GM21619 (cell line): ENCODE data around the gene RGPD6.
"Not testable (repeated sequence)": the region's sequence is repeated elsewhere in the genome, so short reads cannot be mapped to it uniquely, and the experiment has no call there.

Experiments used
- ATAC-seq: cut with Tn5 transposase; IDR thresholded peaks from one replicate; pipeline ENCODE4 v1.9.1; 2021; ENCODE audit not compliant: unreplicated experiment

Gene RGPD6

GRCh38 chr2:110482697-110483096 lies 94.3 kb downstream of the RGPD6 start:
- not testable (repeated sequence) for ATAC-seq

- ATAC-seq = peak; percentile 64
These were observed 95.8 kb downstream of the RGPD6 start for GRCh38 chr2:110481200-110481599.

GRCh38 chr2:110480084-110480483 lies 96.9 kb downstream of the RGPD6 start:
- not testable (repeated sequence) for ATAC-seq

DNA sequence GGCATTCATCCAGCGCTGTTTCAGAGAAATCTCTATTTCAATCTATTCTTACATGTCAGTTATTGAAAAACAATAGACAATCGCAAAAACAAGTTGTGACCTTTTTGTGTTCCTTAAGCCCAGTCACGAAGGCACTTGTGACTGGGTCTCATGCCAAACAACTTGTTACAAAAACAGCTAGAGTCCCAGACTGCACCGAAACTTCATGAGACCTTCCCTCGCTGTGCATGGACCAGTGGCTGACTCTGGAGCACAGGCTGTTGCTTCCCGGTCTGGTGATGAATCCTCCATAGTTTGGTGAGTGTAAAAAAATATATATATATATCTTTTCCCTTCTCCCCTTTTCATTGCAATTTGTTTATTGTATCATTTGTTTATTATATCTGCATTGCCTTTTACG lies 99.7 kb downstream of the RGPD6 start:
- ATAC-seq = not testable (repeated sequence)

- ATAC-seq = not testable (repeated sequence)
These were observed 100.1 kb downstream of the RGPD6 start for GRCh38 chr2:110476952-110477351.

GRCh38 chr2:110475627-110476359 lies 101.2 kb downstream of the RGPD6 start:
- ATAC-seq = not testable (repeated sequence)

DNA sequence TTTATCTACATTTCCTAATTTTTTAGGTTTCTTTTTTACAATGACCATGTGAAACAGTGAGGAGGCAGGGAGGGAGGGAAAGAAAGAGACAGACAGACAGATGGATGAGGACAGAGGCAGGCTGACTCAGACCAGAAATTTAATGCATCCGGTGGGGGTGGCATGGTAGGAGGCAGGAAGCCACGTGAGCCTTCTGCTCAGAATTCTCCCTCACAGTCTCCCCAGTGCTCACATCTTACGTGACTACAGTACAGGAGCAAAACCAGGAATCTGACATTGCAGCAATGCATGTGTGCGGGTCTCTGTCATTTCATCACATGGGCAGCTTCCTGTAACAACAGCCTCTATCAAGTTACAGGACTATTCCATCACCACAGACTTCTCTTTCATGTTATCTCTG lies 102.1 kb downstream of the RGPD6 start:
- ATAC-seq = peak; percentile 99

DNA sequence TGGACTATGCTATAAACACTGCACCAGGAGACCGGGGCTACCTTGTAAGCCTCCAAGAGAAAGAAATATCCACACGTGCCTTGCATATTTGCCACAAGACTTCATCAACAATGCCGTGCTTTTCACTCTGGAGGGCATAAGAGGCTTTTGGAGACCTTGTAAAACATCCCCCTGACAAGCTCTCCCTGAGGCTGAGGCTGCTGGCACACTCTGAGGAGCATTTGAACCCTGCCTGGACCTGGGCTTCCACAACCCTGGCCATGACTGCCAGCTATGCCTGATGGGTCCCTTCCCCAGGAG lies 104.0 kb downstream of the RGPD6 start:
- not testable (repeated sequence) for ATAC-seq

DNA sequence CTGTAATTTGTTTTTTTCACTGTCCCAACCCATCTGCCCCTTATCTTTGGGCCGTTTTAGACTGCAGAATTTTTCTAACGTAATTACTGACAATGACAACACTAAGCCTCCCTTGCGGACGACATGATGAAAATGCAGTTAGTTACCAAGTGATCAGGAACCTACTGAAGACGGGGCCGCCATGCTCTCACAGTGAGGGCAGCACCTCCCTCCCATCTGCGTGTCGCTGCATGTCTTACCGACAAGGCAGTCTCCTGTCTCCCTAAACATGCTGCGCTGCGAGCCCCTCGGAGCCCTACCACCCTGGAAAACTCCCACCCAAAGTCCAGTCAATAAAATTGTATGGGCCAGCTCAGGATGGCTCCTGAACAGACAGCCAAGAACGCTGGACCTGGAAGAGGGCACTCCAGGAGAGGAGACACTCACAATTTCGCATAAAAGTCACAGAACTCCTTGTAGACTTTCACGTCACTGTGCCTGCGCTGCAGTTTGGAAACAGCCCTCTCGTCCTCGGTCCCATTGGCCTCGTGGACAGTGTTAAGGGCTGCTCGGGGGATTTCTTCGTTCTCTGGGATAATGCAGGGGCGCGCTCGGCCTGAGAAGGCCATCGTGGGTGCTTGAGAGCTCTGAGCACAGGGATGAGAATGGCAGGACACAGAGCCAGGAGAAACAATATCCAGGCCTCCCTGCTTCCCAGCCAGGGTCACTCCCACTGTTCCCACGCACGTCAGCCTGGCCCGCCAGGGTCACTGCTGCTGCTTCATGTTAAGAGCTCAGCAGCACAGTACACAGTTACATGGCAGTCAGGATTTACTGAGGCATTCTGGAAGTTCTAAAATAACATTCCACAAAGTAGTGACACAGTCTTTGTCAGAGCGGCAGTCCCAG lies 104.6 kb downstream of the RGPD6 start, which contains the start of gene LIMS4:
Gene LIMS4, minus strand, starts transcription at position 646 of the 888 bp plus-strand sequence. Its CDS starts 38 bp downstream, at position 608.
- not testable (repeated sequence) for ATAC-seq

- not testable (repeated sequence) for ATAC-seq
These were observed 108.1 kb downstream of the RGPD6 start for GRCh38 chr2:110468921-110469320.

DNA sequence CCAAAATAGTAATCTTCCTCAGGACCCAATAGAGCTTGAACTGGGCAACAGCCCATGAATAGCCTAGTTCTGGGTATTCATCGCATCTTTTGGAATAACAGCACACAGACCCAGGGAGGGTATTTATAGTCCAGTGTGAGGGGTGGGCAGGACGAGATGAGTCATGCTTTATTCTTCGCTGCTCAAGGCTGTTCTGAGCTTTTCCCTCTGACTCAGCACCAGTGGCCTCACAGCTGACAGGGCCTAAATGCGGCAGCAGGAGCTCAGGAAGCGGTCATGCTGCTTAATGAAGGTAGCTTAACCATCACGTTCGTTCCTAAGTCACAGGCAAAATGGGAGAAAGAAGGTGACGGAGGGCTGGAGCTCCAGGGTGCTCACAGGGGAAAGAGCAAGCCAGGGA lies 111.7 kb downstream of the RGPD6 start:
- ATAC-seq = peak; percentile 92
